GM23248 (cell line): Measurements from ENCODE around the gene SCYL2. TPM values are rescaled to one million over a fixed set of nuclear protein-coding genes. Genes with fewer than 3 reads are reported as not detected.

Experiments used
- DNase-seq: peaks from one replicate; pipeline ENCODE4 v3.0.0-alpha.2; 2015
- H2AFZ ChIP-seq: fragments of 200-600 bp; sonication (generic); 2 replicates; pipeline ENCODE4 v1.6.1; 2016; ENCODE audit warnings: antibody characterized with exemption
- H3F3A ChIP-seq: fragments of 200-600 bp; sonication (generic); 2 replicates; pipeline ENCODE4 v1.6.1; 2016; ENCODE audit warnings: mild to moderate bottlenecking, antibody characterized with exemption, mixed run types; ENCODE audit not compliant: insufficient read depth
- H3K27ac ChIP-seq: fragments of 200-600 bp; sonication (generic); 2 replicates; pipeline ENCODE4 v1.5.1; 2016; ENCODE audit warnings: mild to moderate bottlenecking
- H3K27me3 ChIP-seq: fragments of 200-600 bp; sonication (generic); replicated peaks from 2 replicates; pipeline ENCODE4 v1.6.1; 2016; ENCODE audit warnings: mild to moderate bottlenecking; ENCODE audit not compliant: insufficient read depth
- H3K36me3 ChIP-seq: fragments of 200-600 bp; sonication (generic); 2 replicates; pipeline ENCODE4 v1.6.1; 2016; ENCODE audit warnings: low read depth, mild to moderate bottlenecking
- H3K4me1 ChIP-seq: fragments of 200-600 bp; sonication (generic); 2 replicates; pipeline ENCODE4 v1.6.1; 2016; ENCODE audit warnings: mild to moderate bottlenecking; ENCODE audit not compliant: insufficient read depth
- H3K4me2 ChIP-seq: fragments of 200-600 bp; sonication (generic); one replicate; pipeline ENCODE4 v1.6.1; 2016; ENCODE audit warnings: mild to moderate bottlenecking; ENCODE audit not compliant: unreplicated experiment
- H3K4me3 ChIP-seq: fragments of 200-600 bp; sonication (generic); 2 replicates; pipeline ENCODE4 v1.5.1; 2016; ENCODE audit warnings: mild to moderate bottlenecking
- H3K79me2 ChIP-seq: fragments of 200-600 bp; sonication (generic); 2 replicates; pipeline ENCODE4 v1.6.1; 2016; ENCODE audit warnings: mild to moderate bottlenecking; ENCODE audit not compliant: insufficient read depth
- H3K9ac ChIP-seq: fragments of 200-600 bp; sonication (generic); 2 replicates; pipeline ENCODE4 v1.6.1; 2016; ENCODE audit warnings: mild to moderate bottlenecking
- H3K9me2 ChIP-seq: fragments of 200-600 bp; sonication (generic); 2 replicates; pipeline ENCODE4 v1.6.1; 2016; ENCODE audit warnings: mixed run types, mild to moderate bottlenecking, moderate library complexity; ENCODE audit not compliant: insufficient read depth
- H3K9me3 ChIP-seq: fragments of 200-600 bp; sonication (generic); one replicate; pipeline ENCODE4 v1.6.1; 2017; ENCODE audit warnings: low read depth
- H4K20me1 ChIP-seq: fragments of 200-600 bp; sonication (generic); 2 replicates; pipeline ENCODE4 v1.6.0; 2016; ENCODE audit not compliant: insufficient read depth
- EZH2 ChIP-seq: fragments of 200-600 bp; sonication (generic); IDR thresholded peaks from 2 replicates; pipeline ENCODE4 v1.6.1; 2018; ENCODE audit warnings: antibody characterized with exemption, mild to moderate bottlenecking; ENCODE audit not compliant: insufficient read depth, poor library complexity, severe bottlenecking
- EZH2phosphoT487 ChIP-seq: fragments of 200-600 bp; sonication (generic); IDR thresholded peaks from 2 replicates; pipeline ENCODE4 v1.6.1; 2018; ENCODE audit warnings: antibody characterized with exemption, moderate library complexity, mild to moderate bottlenecking, low read depth; ENCODE audit not compliant: insufficient read depth
- WGBS, 2 experiments: methylation state at CpG; one replicate each; pipeline ENCODE4 v1.1.6; 2015 to 2017; ENCODE audit warnings: low lambda C conversion rate in 2 of 2, low coverage in 1 of 2; ENCODE audit errors: missing lambda C conversion rate in 2 of 2; 5-methylcytosine and 5-hydroxymethylcytosine counted together
- in situ Hi-C: fragments of 300-500 bp; cut with MboI; formaldehyde crosslinking; loops from 2 replicates; pipeline ENCODE4 v1.15.0; 2020
- polyA plus RNA-seq: library from polyadenylated mRNA; unstranded; fragments of >200 nt; fragmentation: Nextera tagmentation; extraction: Ambion mirVana; gene quantifications from 2 replicates; pipeline ENCODE4 v1.2.1, GENCODE V29; 2016
- small RNA-seq: library from RNA; depleted of rRNA; stranded (forward); fragments of <200 nt; gene quantifications from one replicate; pipeline ENCODE3, GENCODE V24; 2014; ENCODE audit warnings: low read depth, low replicate concordance
- total RNA-seq: library from RNA; depleted of rRNA; stranded (reverse); fragments of >200 nt; shearing (Covaris generic); gene quantifications from 2 replicates; pipeline ENCODE4 v1.2.3, GENCODE V29; 2014; rRNA removed

The SCYL2 gene
- total and polyA plus RNA-seq, 2 experiments from 2014 or later, result 28.3 to 45.0 TPM

DNA sequence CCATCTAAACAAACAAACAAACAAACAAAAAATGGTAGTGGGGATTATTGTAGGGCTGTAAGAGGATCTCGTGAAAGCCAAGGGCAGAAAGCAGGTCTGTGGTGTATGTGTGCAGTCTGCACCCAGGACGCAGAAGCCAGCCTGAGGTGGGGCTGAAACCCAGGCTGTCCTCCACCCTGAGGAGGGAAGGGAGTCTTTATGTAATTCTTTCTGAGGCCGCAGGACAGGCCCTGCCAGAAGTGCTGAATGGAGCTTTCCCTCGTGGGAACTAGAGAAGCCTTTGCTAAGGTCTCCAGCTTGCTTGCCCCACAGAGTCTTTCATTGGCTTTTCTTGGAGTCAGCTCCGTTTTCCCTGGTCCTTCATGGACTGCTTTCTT, 117.6 kb downstream of the SCYL2 start:
- Histone ChIP-seq H3K9me2 (no peaks in the 10 kb centered on the region), H2AFZ (no peak overlapping the region), H3K9me3 (no peaks in the 10 kb centered on the region), H3K9ac (no peak overlapping the region), H3K4me1 (no peaks in the 10 kb centered on the region), H3K36me3 (no peaks in the 10 kb centered on the region), H3F3A (no peaks in the 10 kb centered on the region), H3K4me2 (no peak overlapping the region), H3K4me3 (no peak overlapping the region), H3K27me3 (0 out of 2 replicates have a peak, but pooled peaks cover 9% of the 10 kb centered on the region), H3K79me2 (no peaks in the 10 kb centered on the region), H4K20me1 (no peaks in the 10 kb centered on the region), H3K27ac (no peak overlapping the region)
- 46 to 52% methylated on average over 5 of the region's 5 CpGs for WGBS, 2 experiments
- in situ Hi-C loops, result no loop called here
- DNase-seq, result no peak
- TF ChIP-seq EZH2phosphoT487, result no peak
- TF ChIP-seq EZH2, result no peak

DNA sequence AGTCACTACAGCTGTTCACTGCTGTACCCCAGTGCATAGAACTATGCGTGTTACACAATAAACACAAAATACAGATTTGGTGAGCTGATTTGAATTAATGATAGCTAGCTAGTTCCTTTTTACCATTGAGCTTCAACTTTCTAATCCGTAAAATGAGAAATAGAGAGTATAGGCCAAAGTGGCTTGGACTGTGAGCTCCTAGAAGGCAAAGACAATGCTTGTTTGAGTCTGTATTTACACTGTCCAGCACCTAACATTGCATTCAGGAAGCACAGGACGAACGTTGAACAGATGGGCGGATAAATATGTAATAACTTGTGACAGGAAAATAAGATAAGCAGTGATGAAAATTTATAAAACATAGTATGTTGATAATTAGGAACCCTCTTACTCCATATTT, 121.4 kb downstream of the SCYL2 start:
- H3K9me3 ChIP-seq, result no peaks in the 10 kb centered on the region
- no peak overlapping the region for H3K9ac ChIP-seq
- 0 out of 2 replicates have a peak, but pooled peaks cover 9% of the 10 kb centered on the region for H3K27me3 ChIP-seq
- no peak overlapping the region for H3K4me2 ChIP-seq
- in situ Hi-C loops, result no loop called here
- no peaks in the 10 kb centered on the region for H3K79me2 ChIP-seq
- TF ChIP-seq EZH2 (no peak), EZH2phosphoT487 (no peak)
- DNase-seq, result no peak
- WGBS, 2 experiments, result 57 to 67% methylated on average over 5 of the region's 5 CpGs
- H3K36me3 ChIP-seq, result no peaks in the 10 kb centered on the region
- H3K4me3 ChIP-seq, result no peak overlapping the region
- H3K27ac ChIP-seq, result no peak overlapping the region
- H2AFZ ChIP-seq, result no peak overlapping the region
- H4K20me1 ChIP-seq, result no peaks in the 10 kb centered on the region
- H3K4me1 ChIP-seq, result no peaks in the 10 kb centered on the region
- H3F3A ChIP-seq, result no peaks in the 10 kb centered on the region
- no peaks in the 10 kb centered on the region for H3K9me2 ChIP-seq

Small RNAs within 50 kb of the gene (small RNA-seq; reads per million reads assigned to genes)
- gene RF00019, result not detected

Other genes starting within 250 kb of the SCYL2 start
- gene BLTP3B, start 124.3 kb upstream of the SCYL2 start, total RNA-seq, result 26.2 and 31.0 TPM in 2 replicates
- 14.9 and 17.7 TPM in 2 replicates for gene BLTP3B, start 124.3 kb upstream of the SCYL2 start, polyA plus RNA-seq
- 25.1 and 36.3 TPM in 2 replicates for gene ACTR6, start 66.4 kb upstream of the SCYL2 start, total RNA-seq
- 29.7 and 31.5 TPM in 2 replicates for gene ACTR6, start 66.4 kb upstream of the SCYL2 start, polyA plus RNA-seq
- 0.13 TPM in 1 of 2 replicates, not detected in the other for gene DEPDC4, start 98 bp upstream of the SCYL2 start, total RNA-seq
- 1.5 and 2.7 TPM in 2 replicates for gene DEPDC4, start 98 bp upstream of the SCYL2 start, polyA plus RNA-seq
- gene SLC17A8, start 89.9 kb downstream of the SCYL2 start, total RNA-seq, result not detected in 2 replicates
- gene SLC17A8, start 89.9 kb downstream of the SCYL2 start, polyA plus RNA-seq, result not detected in 2 replicates
- not detected in 2 replicates for gene NR1H4, start 206.7 kb downstream of the SCYL2 start, total RNA-seq
- not detected in 2 replicates for gene NR1H4, start 206.7 kb downstream of the SCYL2 start, polyA plus RNA-seq